A673 (cell line): ENCODE data around the gene LAMA5. TPM values are rescaled to one million over a fixed set of nuclear protein-coding genes. Genes with fewer than 3 reads are reported as not detected.

Source experiments
- BruUV-seq: library from RNA; stranded (reverse); fragments of 400-500 nt; replicated peaks from 2 replicates; lab custom pipeline; 2021; lab: Mats Ljungman, UMichigan
- CTCF ChIA-PET: fragments of 300-600 bp; sonication (Branson Sonifier 250); formaldehyde crosslinking; loops from one replicate; lab custom pipeline; 2022; ENCODE audit warnings: antibody characterized with exemption; lab: Charles Lee
- POLR2A ChIA-PET: fragments of 300-600 bp; sonication (Branson Sonifier 250); formaldehyde crosslinking; loops from one replicate; lab custom pipeline; 2022; ENCODE audit warnings: antibody characterized with exemption; ENCODE audit not compliant: low non-redundant PET; lab: Charles Lee
- DNase-seq: peaks from one replicate; pipeline ENCODE4 v3.0.0-alpha.2; 2015; ENCODE audit warnings: low spot score
- H3K27ac ChIP-seq: fragments of 200-600 bp; sonication (generic); 2 replicates; pipeline ENCODE4 v1.5.1; 2016; ENCODE audit warnings: mixed run types, low read depth, mild to moderate bottlenecking, mixed read lengths, antibody characterized with exemption, low read length; ENCODE audit not compliant: poor library complexity, severe bottlenecking
- H3K27me3 ChIP-seq: fragments of 200-600 bp; sonication (generic); replicated peaks from 2 replicates; pipeline ENCODE4 v1.6.1; 2017; ENCODE audit warnings: mixed run types, low read depth, mild to moderate bottlenecking, mixed read lengths, antibody characterized with exemption, low read length; ENCODE audit not compliant: insufficient read depth, poor library complexity
- H3K36me3 ChIP-seq: fragments of 200-600 bp; sonication (generic); 2 replicates; pipeline ENCODE4 v1.6.1; 2016; ENCODE audit warnings: mixed run types, mild to moderate bottlenecking, mixed read lengths, antibody characterized with exemption, low read length; ENCODE audit not compliant: insufficient read depth, poor library complexity, severe bottlenecking
- H3K4me1 ChIP-seq: fragments of 200-600 bp; sonication (generic); 2 replicates; pipeline ENCODE4 v1.6.1; 2017; ENCODE audit warnings: mixed run types, mild to moderate bottlenecking, mixed read lengths, antibody characterized with exemption, low read length; ENCODE audit not compliant: insufficient read depth, poor library complexity, severe bottlenecking
- H3K4me3 ChIP-seq: fragments of 200-600 bp; sonication (generic); 2 replicates; pipeline ENCODE4 v1.5.1; 2016; ENCODE audit warnings: low read depth, mixed run types, mild to moderate bottlenecking, mixed read lengths, low read length; ENCODE audit not compliant: poor library complexity, severe bottlenecking
- H3K9me3 ChIP-seq: fragments of 200-600 bp; sonication (generic); 2 replicates; pipeline ENCODE4 v1.6.1; 2016; ENCODE audit warnings: mixed run types, low read depth, mild to moderate bottlenecking, mixed read lengths, antibody characterized with exemption, low read length; ENCODE audit not compliant: poor library complexity, severe bottlenecking
- EZH2 ChIP-seq: fragments of 200-600 bp; sonication (generic); IDR thresholded peaks from 2 replicates; pipeline ENCODE4 v1.6.1; 2017; ENCODE audit warnings: borderline replicate concordance, low read depth, mild to moderate bottlenecking, mixed read lengths, antibody characterized with exemption, low read length; ENCODE audit not compliant: poor library complexity, severe bottlenecking
- intact Hi-C: fragments of 100-400 bp; cut with micrococcal nuclease; formaldehyde crosslinking; loops from one replicate; pipeline ENCODE4 v1.10.0; 2022; ENCODE audit not compliant: unreplicated experiment
- total RNA-seq: library from RNA; stranded (reverse); gene quantifications from 2 replicates; pipeline ENCODE4 v1.2.3, GENCODE V29; 2021
- TF ChIP-seq, protein P1 (sequence below): fragments of 300-800, 200-600 bp; sonication (generic); conservative IDR thresholded peaks from 2 replicates; pipeline ENCODE4 v1.5.1; 2017; ENCODE audit warnings: low read depth, mild to moderate bottlenecking, antibody characterized with exemption, low read length, moderate library complexity, mixed read lengths

The LAMA5 gene
- total RNA-seq, 1 experiment from 2014 or later, result 4.2 TPM

DNA sequence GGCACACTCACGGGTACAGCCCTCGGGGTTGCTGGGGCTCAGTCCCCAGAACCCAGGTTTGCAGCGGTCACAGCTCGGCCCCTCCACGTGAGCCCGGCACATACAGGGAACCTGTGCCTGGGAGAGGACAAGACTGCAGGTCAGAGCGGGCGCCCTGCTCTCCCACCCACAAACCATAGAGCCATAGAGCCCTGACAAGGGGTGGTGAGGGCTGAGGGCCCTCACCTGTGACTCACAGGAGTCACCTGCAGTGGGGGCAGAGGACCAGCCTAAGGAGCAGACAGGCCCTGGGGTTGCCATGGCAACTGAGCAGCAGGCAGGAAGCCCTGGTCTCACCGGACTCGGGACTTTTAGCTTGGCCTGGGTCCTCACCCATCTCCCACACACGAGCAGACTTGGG, 30.8 kb downstream of the LAMA5 start:
- no TSS peak for BruUV-seq
- CTCF ChIA-PET, result no interaction called here
- TF ChIP-seq, protein P1, sequence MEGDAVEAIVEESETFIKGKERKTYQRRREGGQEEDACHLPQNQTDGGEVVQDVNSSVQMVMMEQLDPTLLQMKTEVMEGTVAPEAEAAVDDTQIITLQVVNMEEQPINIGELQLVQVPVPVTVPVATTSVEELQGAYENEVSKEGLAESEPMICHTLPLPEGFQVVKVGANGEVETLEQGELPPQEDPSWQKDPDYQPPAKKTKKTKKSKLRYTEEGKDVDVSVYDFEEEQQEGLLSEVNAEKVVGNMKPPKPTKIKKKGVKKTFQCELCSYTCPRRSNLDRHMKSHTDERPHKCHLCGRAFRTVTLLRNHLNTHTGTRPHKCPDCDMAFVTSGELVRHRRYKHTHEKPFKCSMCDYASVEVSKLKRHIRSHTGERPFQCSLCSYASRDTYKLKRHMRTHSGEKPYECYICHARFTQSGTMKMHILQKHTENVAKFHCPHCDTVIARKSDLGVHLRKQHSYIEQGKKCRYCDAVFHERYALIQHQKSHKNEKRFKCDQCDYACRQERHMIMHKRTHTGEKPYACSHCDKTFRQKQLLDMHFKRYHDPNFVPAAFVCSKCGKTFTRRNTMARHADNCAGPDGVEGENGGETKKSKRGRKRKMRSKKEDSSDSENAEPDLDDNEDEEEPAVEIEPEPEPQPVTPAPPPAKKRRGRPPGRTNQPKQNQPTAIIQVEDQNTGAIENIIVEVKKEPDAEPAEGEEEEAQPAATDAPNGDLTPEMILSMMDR, result no peak
- no peak for TF ChIP-seq EZH2
- DNase-seq, result no peak
- Histone ChIP-seq H3K4me3 (no peak overlapping the region), H3K27ac (no peak overlapping the region), H3K27me3 (no peaks in the 10 kb centered on the region), H3K4me1 (no peaks in the 10 kb centered on the region), H3K9me3 (no peaks in the 10 kb centered on the region), H3K36me3 (no peaks in the 10 kb centered on the region)
- POLR2A ChIA-PET, result no interaction called here
- intact Hi-C loops, result no loop called here

- no TSS peak for BruUV-seq
- Histone ChIP-seq H3K9me3 (no peaks in the 10 kb centered on the region), H3K4me3 (no peak overlapping the region), H3K4me1 (no peaks in the 10 kb centered on the region), H3K27me3 (no peaks in the 10 kb centered on the region), H3K27ac (no peak overlapping the region), H3K36me3 (no peaks in the 10 kb centered on the region)
- ChIA-PET CTCF (no interaction called here), POLR2A (no interaction called here)
- intact Hi-C loops, result no loop called here
- no peak for TF ChIP-seq EZH2
- TF ChIP-seq, protein P1, result no peak
- DNase-seq, result no peak
Measured at GRCh38 chr20:62335532-62335931, 31.6 kb downstream of the LAMA5 start.

- no peaks in the 10 kb centered on the region for H3K4me1 ChIP-seq
- no peak overlapping the region for H3K4me3 ChIP-seq
- ChIA-PET POLR2A (no interaction called here), CTCF (no interaction called here)
- no peaks in the 10 kb centered on the region for H3K27me3 ChIP-seq
- no TSS peak for BruUV-seq
- H3K36me3 ChIP-seq, result no peaks in the 10 kb centered on the region
- TF ChIP-seq EZH2, result no peak
- TF ChIP-seq, protein P1, result no peak
- intact Hi-C loops, result no loop called here
- no peaks in the 10 kb centered on the region for H3K9me3 ChIP-seq
- no peak for DNase-seq
- no peak overlapping the region for H3K27ac ChIP-seq
Measured at GRCh38 chr20:62334881-62335280, 32.2 kb downstream of the LAMA5 start.
